Smooth muscle cell of the pulmonary artery (primary cell): ENCODE results near the gene PLEKHO1. TPM values are rescaled to one million over a fixed set of nuclear protein-coding genes. Genes with fewer than 3 reads are reported as not detected.

ENCODE experiments used
- total RNA-seq: library from RNA; depleted of rRNA; stranded (reverse); fragments of >200 nt; gene quantifications from 2 replicates; pipeline ENCODE4 v1.2.3, GENCODE V29; 2014

The PLEKHO1 gene, protein sequence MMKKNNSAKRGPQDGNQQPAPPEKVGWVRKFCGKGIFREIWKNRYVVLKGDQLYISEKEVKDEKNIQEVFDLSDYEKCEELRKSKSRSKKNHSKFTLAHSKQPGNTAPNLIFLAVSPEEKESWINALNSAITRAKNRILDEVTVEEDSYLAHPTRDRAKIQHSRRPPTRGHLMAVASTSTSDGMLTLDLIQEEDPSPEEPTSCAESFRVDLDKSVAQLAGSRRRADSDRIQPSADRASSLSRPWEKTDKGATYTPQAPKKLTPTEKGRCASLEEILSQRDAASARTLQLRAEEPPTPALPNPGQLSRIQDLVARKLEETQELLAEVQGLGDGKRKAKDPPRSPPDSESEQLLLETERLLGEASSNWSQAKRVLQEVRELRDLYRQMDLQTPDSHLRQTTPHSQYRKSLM
- total RNA-seq = 40.0 and 64.0 TPM in 2 replicates

GRCh38 chr1:150149271-150150132, at the start of gene PLEKHO1:
Gene PLEKHO1, plus strand, starts transcription at chr1:150149916. Its CDS starts 342 bp downstream, at chr1:150150258.

Other genes with a start within 250 kb of the PLEKHO1 start
- 13.6 and 27.3 TPM in 2 replicates for gene SV2A, start 232.1 kb upstream of the PLEKHO1 start, total RNA-seq
- gene SF3B4, start 222.1 kb upstream of the PLEKHO1 start, total RNA-seq = 12.8 and 15.8 TPM in 2 replicates
- gene MTMR11, start 213.0 kb upstream of the PLEKHO1 start, total RNA-seq = 8.2 and 11.6 TPM in 2 replicates
- gene OTUD7B, start 139.2 kb upstream of the PLEKHO1 start, total RNA-seq = 16.6 and 21.2 TPM in 2 replicates
- 28.1 and 33.9 TPM in 2 replicates for gene VPS45, start 82.1 kb upstream of the PLEKHO1 start, total RNA-seq
- 14.9 and 20.9 TPM in 2 replicates for gene ANP32E, start 86.2 kb downstream of the PLEKHO1 start, total RNA-seq
- gene CA14, start 107.9 kb downstream of the PLEKHO1 start, total RNA-seq = not detected in 2 replicates
- 74.9 and 83.1 TPM in 2 replicates for gene APH1A, start 119.1 kb downstream of the PLEKHO1 start, total RNA-seq
- 19.5 and 38.5 TPM in 2 replicates for gene C1orf54, start 122.9 kb downstream of the PLEKHO1 start, total RNA-seq
- gene CIART, start 132.6 kb downstream of the PLEKHO1 start, total RNA-seq = 6.0 and 6.6 TPM in 2 replicates
- gene MRPS21, start 143.9 kb downstream of the PLEKHO1 start, total RNA-seq = 31.5 and 32.2 TPM in 2 replicates
- gene PRPF3, start 171.6 kb downstream of the PLEKHO1 start, total RNA-seq = 29.5 and 30.9 TPM in 2 replicates
- 7.8 and 10.8 TPM in 2 replicates for gene RPRD2, start 214.2 kb downstream of the PLEKHO1 start, total RNA-seq